ENCODE results near the gene CDHR3. TPM values are rescaled to one million over a fixed set of nuclear protein-coding genes. Genes with fewer than 3 reads are reported as not detected.
"Not testable (repeated sequence)": the region's sequence is repeated elsewhere in the genome, so short reads cannot be mapped to it uniquely, and the experiment has no call there.

The CDHR3 gene
- total and polyA plus RNA-seq, 9 of the 15 experiments (the other 6 are each of a cell fraction or from before 2014, with no cell fraction given) = 0.03 to 0.66 (median 0.24) TPM; not detected in 1

- H3K9me1 ChIP-seq (ENCODE audit: control insufficient read depth, insufficient read depth, low read length) = no peaks in the 10 kb centered on the region
- TF ChIP-seq ZFP36 (IDR thresholded peaks at IDR 0.05; ENCODE audit: low read depth, low read length, partially characterized antibody) (no peak), NFIC (IDR thresholded peaks at IDR 0.05) (peak; percentile 7; the same call in 1 of the 2 replicates)
- H4K20me1 ChIP-seq (replicated peaks; ENCODE audit: control insufficient read depth, insufficient read depth, low read length) = no peaks in the 10 kb centered on the region
- no peak for DNase-seq (ENCODE audit: extremely low read depth in 1 of 4, low spot score in 3 of 4)
- WGBS (ENCODE audit: insufficient coverage, low coverage, missing lambda C conversion rate) = 3% methylated on average over 3 of the region's 3 CpGs
- intact Hi-C loops (cut with micrococcal nuclease) = no loop called here
- no peak overlapping the region for H3K9ac ChIP-seq (ENCODE audit: insufficient read depth in 1 of 2, low read depth in 2 of 2, low read length in 2 of 2)
- H3K79me2 ChIP-seq (ENCODE audit: control insufficient read depth, insufficient read depth, low read length) = no peaks in the 10 kb centered on the region
- H3K27me3 ChIP-seq (ENCODE audit: control insufficient read depth in 2 of 2, insufficient read depth in 2 of 2, low read length in 2 of 2) = peaks cover 9 to 17% of the 10 kb centered on the region in 2 experiments; a peak in 4 of 5 replicates
- BruUV-seq (replicated peaks) = no TSS peak
- H3K4me3 ChIP-seq = no peak overlapping the region
- H2AFZ ChIP-seq (ENCODE audit: low read depth, low read length) = 0 out of 2 replicates have a peak overlapping the region, but pooled peaks have one; percentile 21
- ChIA-PET POLR2A (interaction anchor here (0.5 kb wide), 1 partner anchor 77 kb away, joined by 3 read pairs; no protein-coding TSS in a partner anchor), CTCF (ENCODE audit: low intra/inter-chr PET ratio) (no interaction called here)
- no peak for FAIRE-seq
- H3K4me2 ChIP-seq (ENCODE audit: insufficient read depth, low read length) = no peak overlapping the region
- peaks cover 0 to 6% of the 10 kb centered on the region in 2 experiments; a peak in 1 of 5 replicates for H3K4me1 ChIP-seq (replicated peaks in 1 of 2; ENCODE audit: control insufficient read depth in 2 of 2, insufficient read depth in 2 of 2, low read length in 2 of 2)
- no peaks in the 10 kb centered on the region for H3K36me3 ChIP-seq (ENCODE audit: control insufficient read depth, insufficient read depth, low read length)
- in situ Hi-C loops (cut with MboI) = no loop called here
- no peak overlapping the region for H3K27ac ChIP-seq (ENCODE audit: extremely low read depth, low read depth, low read length)
- ATAC-seq = no peak
- H3K9me3 ChIP-seq (replicated peaks; ENCODE audit: control insufficient read depth, insufficient read depth, low read depth, low read length) = peaks cover 3% of the 10 kb centered on the region; the same call in 1 of the 2 replicates
Measured at GRCh38 chr7:105954711-105955110, 8.4 kb upstream of the CDHR3 start.

GRCh38 chr7:105955651-105956466 lies 7.2 kb upstream of the CDHR3 start:
- DNase-seq (ENCODE audit: extremely low read depth in 1 of 4, low spot score in 3 of 4); intact Hi-C loops (cut with micrococcal nuclease); H3K9me1 ChIP-seq (ENCODE audit: control insufficient read depth, insufficient read depth, low read length); H4K20me1 ChIP-seq (replicated peaks; ENCODE audit: control insufficient read depth, insufficient read depth, low read length); H3K9ac ChIP-seq (ENCODE audit: insufficient read depth in 1 of 2, low read depth in 2 of 2, low read length in 2 of 2); CTCF ChIA-PET (ENCODE audit: low intra/inter-chr PET ratio); in situ Hi-C loops (cut with MboI); H3K4me1 ChIP-seq (replicated peaks in 1 of 2; ENCODE audit: control insufficient read depth in 2 of 2, insufficient read depth in 2 of 2, low read length in 2 of 2); H3K9me3 ChIP-seq (replicated peaks; ENCODE audit: control insufficient read depth, insufficient read depth, low read depth, low read length); H2AFZ ChIP-seq (ENCODE audit: low read depth, low read length); H3K4me2 ChIP-seq (ENCODE audit: insufficient read depth, low read length); H3K36me3 ChIP-seq (ENCODE audit: control insufficient read depth, insufficient read depth, low read length); BruUV-seq (replicated peaks); H3K4me3 ChIP-seq; ATAC-seq; H3K79me2 ChIP-seq (ENCODE audit: control insufficient read depth, insufficient read depth, low read length); FAIRE-seq; H3K27ac ChIP-seq (ENCODE audit: extremely low read depth, low read depth, low read length): not testable (repeated sequence)
- WGBS (ENCODE audit: insufficient coverage, low coverage, missing lambda C conversion rate) = 35% methylated on average over 47 of the region's 52 CpGs
- H3K27me3 ChIP-seq (ENCODE audit: control insufficient read depth in 2 of 2, insufficient read depth in 2 of 2, low read length in 2 of 2) = peaks cover 20 to 28% of the 10 kb centered on the region in 2 experiments
- POLR2A ChIA-PET = interaction anchor here (0.6 kb wide), 1 partner anchor 56 kb away, joined by 3 read pairs; no protein-coding TSS in a partner anchor

All from K562 (cell line).